ENCODE measurements around the gene RELB.

Gene RELB

DNA sequence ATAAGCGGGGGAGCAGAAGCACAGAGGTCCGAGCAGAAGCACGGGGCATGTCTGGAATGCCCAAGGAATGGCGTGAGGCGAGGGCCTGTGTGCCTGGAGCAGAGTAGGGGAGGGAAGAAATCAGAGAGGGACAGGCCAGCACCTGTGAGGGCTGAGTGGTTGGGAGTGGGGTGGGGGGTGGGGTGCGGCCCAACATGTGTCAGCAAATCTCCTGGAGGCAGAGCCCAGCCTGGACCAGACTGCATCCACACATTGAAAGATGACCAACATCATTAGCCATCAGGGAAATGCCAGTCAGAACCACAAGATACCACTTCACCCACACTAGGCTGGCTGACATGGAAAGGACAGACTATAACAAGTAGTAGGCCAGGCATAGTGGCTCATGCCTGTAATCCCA is 48.8 kb downstream of the RELB start:
- Histone ChIP-seq H4K20me1 (ENCODE audit: low read depth, low read length) (no peaks in the 10 kb centered on the region), H3K27ac (ENCODE audit: low read depth, low read length) (0 out of 2 replicates have a peak overlapping the region, but pooled peaks have one; percentile 23), H3K4me2 (ENCODE audit: low read depth, low read length, poor library complexity, severe bottlenecking) (no peak overlapping the region), H3K9me3 (ENCODE audit: insufficient read depth, low read length) (no peaks in the 10 kb centered on the region), H3K9ac (ENCODE audit: low read length) (no peak overlapping the region), H3F3A (ENCODE audit: insufficient read depth) (peaks cover 16% of the 10 kb centered on the region), H3K4me3 (ENCODE audit: insufficient read depth, low read length, poor library complexity, severe bottlenecking) (no peak overlapping the region), H3K27me3 (ENCODE audit: low read length) (no peaks in the 10 kb centered on the region), H3K36me3 (ENCODE audit: low read length) (no peaks in the 10 kb centered on the region), H3K9me2 (replicated peaks; ENCODE audit: insufficient read depth, low read length) (no peaks in the 10 kb centered on the region), H2AFZ (ENCODE audit: low read depth, low read length, severe bottlenecking) (no peak overlapping the region), H3K79me2 (ENCODE audit: insufficient read depth, low read length) (peaks cover 75% of the 10 kb centered on the region)
- TF ChIP-seq, protein P1, sequence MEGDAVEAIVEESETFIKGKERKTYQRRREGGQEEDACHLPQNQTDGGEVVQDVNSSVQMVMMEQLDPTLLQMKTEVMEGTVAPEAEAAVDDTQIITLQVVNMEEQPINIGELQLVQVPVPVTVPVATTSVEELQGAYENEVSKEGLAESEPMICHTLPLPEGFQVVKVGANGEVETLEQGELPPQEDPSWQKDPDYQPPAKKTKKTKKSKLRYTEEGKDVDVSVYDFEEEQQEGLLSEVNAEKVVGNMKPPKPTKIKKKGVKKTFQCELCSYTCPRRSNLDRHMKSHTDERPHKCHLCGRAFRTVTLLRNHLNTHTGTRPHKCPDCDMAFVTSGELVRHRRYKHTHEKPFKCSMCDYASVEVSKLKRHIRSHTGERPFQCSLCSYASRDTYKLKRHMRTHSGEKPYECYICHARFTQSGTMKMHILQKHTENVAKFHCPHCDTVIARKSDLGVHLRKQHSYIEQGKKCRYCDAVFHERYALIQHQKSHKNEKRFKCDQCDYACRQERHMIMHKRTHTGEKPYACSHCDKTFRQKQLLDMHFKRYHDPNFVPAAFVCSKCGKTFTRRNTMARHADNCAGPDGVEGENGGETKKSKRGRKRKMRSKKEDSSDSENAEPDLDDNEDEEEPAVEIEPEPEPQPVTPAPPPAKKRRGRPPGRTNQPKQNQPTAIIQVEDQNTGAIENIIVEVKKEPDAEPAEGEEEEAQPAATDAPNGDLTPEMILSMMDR (IDR thresholded peaks at IDR 0.05; ENCODE audit: insufficient read depth, low read length, poor library complexity, severe bottlenecking) = no peak
- TF ChIP-seq EZH2phosphoT487 (conservative IDR thresholded peaks at IDR 0.05; ENCODE audit: low read length) = no peak

DNA sequence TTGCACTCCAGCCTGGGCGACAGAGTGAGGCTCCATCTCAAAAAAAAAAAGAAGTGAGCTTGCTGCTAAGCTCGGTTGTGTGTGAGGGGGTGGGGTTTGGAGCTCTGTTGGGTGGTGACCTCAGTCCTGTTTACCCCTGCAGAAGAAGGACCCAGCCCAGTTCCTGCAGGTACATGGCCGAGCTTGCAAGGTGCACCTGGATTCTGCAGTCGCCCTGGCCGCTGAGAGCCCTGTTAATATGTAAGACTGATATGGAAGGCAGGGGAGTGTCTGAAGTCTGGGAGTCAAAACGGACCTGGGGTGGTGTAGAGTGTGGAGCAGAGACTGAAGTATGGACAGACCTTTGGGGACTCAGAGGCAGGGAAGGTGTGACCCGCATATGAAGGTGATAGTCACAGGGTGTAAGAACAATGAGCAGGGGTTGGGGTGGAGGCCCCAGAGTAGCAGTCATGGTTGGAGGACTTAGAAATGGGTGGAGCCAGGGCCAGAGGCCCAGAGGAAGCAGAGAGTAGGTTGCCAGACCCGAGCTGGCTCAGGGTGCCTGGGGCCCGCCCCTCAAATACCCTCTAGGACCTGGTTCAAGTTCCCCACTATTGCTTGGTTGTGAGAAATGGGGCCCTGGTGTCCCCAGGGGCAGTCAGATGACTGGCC is 50.8 kb downstream of the RELB start:
- no peak for TF ChIP-seq EZH2phosphoT487 (conservative IDR thresholded peaks at IDR 0.05; ENCODE audit: low read length)
- TF ChIP-seq, protein P1 (IDR thresholded peaks at IDR 0.05; ENCODE audit: insufficient read depth, low read length, poor library complexity, severe bottlenecking) = no peak
- Histone ChIP-seq H3K9ac (ENCODE audit: low read length) (no peak overlapping the region), H3K9me3 (ENCODE audit: insufficient read depth, low read length) (no peaks in the 10 kb centered on the region), H3K36me3 (ENCODE audit: low read length) (no peaks in the 10 kb centered on the region), H2AFZ (ENCODE audit: low read depth, low read length, severe bottlenecking) (no peak overlapping the region), H3K9me2 (replicated peaks; ENCODE audit: insufficient read depth, low read length) (no peaks in the 10 kb centered on the region), H3K27ac (ENCODE audit: low read depth, low read length) (peak overlapping the region; percentile 68), H3K27me3 (ENCODE audit: low read length) (no peaks in the 10 kb centered on the region), H3K79me2 (ENCODE audit: insufficient read depth, low read length) (peaks cover 56% of the 10 kb centered on the region), H3F3A (ENCODE audit: insufficient read depth) (peaks cover 8% of the 10 kb centered on the region), H3K4me3 (ENCODE audit: insufficient read depth, low read length, poor library complexity, severe bottlenecking) (no peak overlapping the region), H3K4me2 (ENCODE audit: low read depth, low read length, poor library complexity, severe bottlenecking) (no peak overlapping the region), H4K20me1 (ENCODE audit: low read depth, low read length) (no peaks in the 10 kb centered on the region)

DNA sequence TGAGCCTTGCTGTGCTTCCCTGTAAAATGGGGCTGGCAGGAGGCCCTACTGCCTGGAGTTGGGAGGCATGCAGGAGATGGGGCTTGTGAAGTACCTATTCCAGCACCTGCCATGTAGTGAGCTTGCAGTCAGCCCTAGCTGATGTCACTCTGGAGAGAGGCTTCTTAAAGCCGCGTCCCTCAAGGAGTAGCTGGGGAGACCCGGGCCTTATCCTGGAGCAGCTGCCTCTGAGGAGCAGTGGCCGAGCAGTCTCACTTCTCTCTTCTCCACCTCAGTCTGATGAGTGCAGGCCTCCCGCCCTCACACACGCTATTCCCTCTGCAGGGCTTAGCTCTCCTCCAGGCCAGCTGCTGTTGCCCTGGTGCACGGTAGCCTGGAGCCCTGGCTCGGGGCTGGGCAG is 55.6 kb downstream of the RELB start:
- H3K79me2 ChIP-seq (ENCODE audit: insufficient read depth, low read length) = peaks cover 11% of the 10 kb centered on the region
- no peak overlapping the region for H3K9ac ChIP-seq (ENCODE audit: low read length)
- no peaks in the 10 kb centered on the region for H3K9me3 ChIP-seq (ENCODE audit: insufficient read depth, low read length)
- no peaks in the 10 kb centered on the region for H3F3A ChIP-seq (ENCODE audit: insufficient read depth)
- no peak overlapping the region for H3K4me2 ChIP-seq (ENCODE audit: low read depth, low read length, poor library complexity, severe bottlenecking)
- peaks cover 7% of the 10 kb centered on the region; the same call in 1 of the 2 replicates for H3K36me3 ChIP-seq (ENCODE audit: low read length)
- H3K9me2 ChIP-seq (replicated peaks; ENCODE audit: insufficient read depth, low read length) = no peaks in the 10 kb centered on the region
- H3K27me3 ChIP-seq (ENCODE audit: low read length) = no peaks in the 10 kb centered on the region
- H4K20me1 ChIP-seq (ENCODE audit: low read depth, low read length) = no peaks in the 10 kb centered on the region
- TF ChIP-seq, protein P1 (IDR thresholded peaks at IDR 0.05; ENCODE audit: insufficient read depth, low read length, poor library complexity, severe bottlenecking) = no peak
- no peak for TF ChIP-seq EZH2phosphoT487 (conservative IDR thresholded peaks at IDR 0.05; ENCODE audit: low read length)
- H2AFZ ChIP-seq (ENCODE audit: low read depth, low read length, severe bottlenecking) = no peak overlapping the region
- H3K4me3 ChIP-seq (ENCODE audit: insufficient read depth, low read length, poor library complexity, severe bottlenecking) = no peak overlapping the region
- peak overlapping the region; percentile 38 for H3K27ac ChIP-seq (ENCODE audit: low read depth, low read length)
